ENCODE results near the gene NUDT17.

GRCh38 chr1:145885738-145886287 is 40.4 kb downstream of the NUDT17 start, which contains the start of gene ANKRD35:
- TF ChIP-seq CTCF (IDR thresholded peaks at IDR 0.05; ENCODE audit: control extremely low read depth in 1 of 3, insufficient read depth in 1 of 3, low read depth in 1 of 3, low read length in 3 of 3), result no peak
- no peak for TF ChIP-seq JUN (IDR thresholded peaks at IDR 0.05; ENCODE audit: low read depth, low read length)
- no peak for TF ChIP-seq CEBPB (IDR thresholded peaks at IDR 0.05; ENCODE audit: low read depth, low read length)
- no peak for TF ChIP-seq YY1 (IDR thresholded peaks at IDR 0.05; ENCODE audit: low read depth, low read length)
